ENCODE measurements around the gene TEX19. TPM values are rescaled to one million over a fixed set of nuclear protein-coding genes. Genes with fewer than 3 reads are reported as not detected.

TEX19 gene, protein sequence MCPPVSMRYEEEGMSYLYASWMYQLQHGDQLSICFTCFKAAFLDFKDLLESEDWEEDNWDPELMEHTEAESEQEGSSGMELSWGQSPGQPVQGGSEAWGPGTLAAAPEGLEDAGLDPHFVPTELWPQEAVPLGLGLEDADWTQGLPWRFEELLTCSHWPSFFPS
- total RNA-seq: not detected in 2 replicates

DNA sequence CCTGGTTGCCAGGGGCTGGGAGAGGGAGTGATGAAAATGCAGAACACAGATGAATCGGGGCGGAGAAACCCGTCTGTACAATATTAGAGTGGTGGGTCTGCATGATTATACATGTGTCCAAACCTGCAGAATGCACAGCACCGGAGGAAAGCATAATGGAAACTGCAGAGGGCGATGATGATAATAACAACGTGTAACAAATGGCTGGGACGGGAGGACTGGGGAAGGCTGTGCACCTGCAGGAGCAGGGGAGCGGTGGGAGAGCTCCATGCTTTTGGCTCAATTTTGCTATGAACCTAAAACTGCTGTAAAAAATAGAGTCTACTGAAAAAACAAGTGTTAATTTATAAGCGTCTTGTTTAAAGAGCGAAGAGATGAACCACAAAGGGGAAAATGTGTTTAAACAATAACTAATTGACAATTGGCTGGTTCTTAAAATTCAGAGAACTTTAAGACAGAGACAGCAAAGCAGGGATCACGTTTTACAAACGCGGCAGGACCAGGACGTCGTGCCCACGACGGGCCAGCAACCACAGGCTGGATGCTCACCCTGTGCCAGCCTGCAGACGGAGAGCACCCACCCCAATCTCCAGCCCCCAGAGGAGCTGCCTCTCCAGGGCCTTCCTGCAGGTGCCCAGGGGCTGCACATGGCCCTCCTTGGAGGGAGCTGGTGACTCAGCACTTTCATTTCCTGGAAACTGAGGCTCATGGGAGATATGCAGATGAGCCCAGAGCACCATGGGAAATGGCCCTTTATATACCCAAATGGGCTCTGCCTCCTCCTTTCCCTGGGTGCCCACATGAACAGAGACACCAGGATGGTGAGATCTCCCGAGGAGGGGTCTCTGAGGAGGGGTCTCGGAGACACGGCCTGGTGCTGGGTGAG lies at the start of gene TEX19:
TSS of gene TEX19 (plus strand) at position 783 of the 886 bp plus-strand sequence. CDS start 2,904 bp downstream, outside the sequence.
- DNase-seq (ENCODE audit: low read depth in 2 of 2): no peak

DNA sequence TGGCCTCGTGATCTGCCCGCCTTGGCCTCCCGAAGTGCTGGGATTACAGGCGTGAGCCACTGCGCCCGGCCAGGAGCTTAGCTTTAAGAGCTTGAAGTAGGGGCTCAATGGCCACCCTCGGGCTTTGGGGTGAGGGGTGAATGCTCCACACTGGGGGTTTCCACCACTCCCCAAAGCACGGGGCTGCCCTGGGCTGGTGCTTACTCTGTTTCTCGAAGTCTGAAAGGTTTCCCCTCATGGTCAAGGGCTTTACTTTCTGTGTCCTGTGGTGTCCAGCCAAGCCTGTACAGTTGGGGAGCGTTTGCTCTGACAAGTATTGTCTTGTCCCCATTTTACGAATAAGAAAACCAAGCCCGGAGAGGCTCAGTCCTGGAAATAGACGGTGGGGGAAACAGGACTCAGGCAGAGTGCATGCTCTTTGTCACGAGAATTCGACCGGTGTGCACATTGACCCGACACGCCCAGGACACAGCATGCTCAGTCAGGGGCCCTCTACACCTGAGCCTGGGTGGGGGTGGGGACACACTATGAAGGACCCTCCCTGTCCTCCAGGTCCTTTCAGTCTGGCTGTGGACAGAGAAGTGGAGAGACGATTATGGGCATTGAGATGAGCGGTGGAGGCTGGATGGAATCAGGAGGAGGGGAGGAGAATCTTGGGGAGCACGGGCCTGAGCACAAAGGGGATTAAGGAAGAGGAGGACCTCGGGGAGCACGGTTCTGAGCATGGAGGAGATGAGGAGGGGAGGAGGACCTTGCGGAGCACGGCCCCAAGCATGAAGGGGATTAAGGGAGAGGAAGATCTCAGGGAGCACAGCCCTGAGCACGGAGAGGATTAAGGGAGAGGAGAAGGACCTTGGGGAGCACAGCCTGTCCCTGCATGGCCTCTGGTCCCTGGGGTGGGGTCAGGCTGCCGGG lies 49.1 kb upstream of the TEX19 start:
- no peak for DNase-seq (ENCODE audit: low read depth in 2 of 2)

DNA sequence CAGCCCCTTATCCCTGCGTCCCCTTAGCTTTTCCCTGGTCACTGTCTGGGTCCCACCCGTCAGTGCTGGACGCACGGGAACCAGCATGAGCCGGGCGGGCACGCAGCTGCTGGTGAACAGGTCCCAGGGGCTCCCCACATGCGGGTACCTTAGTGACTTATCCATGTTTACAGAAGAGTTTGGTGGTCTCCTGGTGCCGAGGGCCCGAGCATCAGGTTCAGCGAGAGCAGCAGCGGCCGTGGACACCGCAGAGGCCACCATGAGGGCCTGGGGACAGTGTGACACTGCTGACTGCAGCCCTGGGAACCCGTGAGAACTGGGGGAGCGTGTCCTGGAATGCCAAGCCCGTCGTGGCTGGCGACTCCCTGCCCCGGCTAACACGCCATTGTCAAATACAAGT lies 48.2 kb upstream of the TEX19 start:
- no peak for DNase-seq (ENCODE audit: low read depth in 2 of 2)

DNA sequence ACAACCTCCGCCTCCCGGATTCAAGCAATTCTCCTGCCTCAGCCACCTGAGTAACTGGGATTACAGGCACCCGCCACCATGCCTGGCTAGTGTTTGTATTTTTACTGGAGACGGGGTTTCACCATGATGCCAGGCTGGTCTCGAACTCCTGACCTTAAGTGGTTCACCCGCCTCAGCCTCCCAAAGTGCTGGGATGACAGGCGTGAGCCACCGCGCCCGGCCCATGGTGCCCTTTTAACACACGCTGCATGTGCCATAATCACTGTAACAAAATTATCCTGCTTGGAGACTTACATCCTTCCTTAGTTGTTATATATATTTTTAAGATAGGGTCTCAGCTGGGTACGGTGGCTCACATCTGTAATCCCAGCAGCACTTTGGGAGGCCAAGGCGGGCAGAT lies 47.1 kb upstream of the TEX19 start:
- no peak for DNase-seq (ENCODE audit: low read depth in 2 of 2)

DNA sequence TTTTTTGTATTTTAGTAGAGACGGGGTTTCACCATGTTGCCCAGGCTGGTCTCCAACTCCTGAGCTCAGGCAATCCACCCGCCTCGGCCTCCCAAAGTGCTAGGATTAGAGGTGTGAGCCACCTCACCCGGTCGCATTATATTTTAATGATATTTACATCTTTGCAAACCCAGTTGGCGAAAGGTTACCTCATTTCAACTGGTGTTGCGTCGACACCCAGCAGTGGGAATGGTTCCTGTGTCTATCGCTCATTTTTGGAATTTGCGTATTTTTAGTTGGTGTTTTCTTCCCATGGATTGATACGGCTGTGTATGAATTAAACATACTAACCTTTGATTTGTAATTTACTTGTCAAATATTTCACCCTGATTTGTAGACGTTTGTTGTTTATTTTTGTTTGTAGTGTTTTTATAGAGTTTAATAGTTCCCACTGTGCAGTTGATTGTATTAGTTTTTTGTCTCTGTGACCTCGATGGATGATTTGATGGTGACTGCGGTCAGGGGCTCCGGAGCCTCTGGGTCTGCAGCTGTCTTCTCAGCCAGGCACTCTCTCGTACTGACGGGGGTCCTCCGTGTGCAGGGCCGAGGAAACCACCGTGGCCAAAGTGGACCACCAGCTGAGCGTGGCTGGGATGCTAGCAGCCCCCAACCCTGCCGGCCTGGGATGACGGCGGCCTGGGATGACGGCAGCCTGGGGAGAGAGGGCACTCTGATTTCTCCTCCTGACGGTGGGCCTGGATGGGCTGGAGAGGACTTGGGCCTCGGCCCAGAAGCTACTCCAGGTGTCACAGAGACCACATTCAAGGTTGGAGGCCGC lies 45.6 kb upstream of the TEX19 start:
- no peak for DNase-seq (ENCODE audit: low read depth in 2 of 2)

DNA sequence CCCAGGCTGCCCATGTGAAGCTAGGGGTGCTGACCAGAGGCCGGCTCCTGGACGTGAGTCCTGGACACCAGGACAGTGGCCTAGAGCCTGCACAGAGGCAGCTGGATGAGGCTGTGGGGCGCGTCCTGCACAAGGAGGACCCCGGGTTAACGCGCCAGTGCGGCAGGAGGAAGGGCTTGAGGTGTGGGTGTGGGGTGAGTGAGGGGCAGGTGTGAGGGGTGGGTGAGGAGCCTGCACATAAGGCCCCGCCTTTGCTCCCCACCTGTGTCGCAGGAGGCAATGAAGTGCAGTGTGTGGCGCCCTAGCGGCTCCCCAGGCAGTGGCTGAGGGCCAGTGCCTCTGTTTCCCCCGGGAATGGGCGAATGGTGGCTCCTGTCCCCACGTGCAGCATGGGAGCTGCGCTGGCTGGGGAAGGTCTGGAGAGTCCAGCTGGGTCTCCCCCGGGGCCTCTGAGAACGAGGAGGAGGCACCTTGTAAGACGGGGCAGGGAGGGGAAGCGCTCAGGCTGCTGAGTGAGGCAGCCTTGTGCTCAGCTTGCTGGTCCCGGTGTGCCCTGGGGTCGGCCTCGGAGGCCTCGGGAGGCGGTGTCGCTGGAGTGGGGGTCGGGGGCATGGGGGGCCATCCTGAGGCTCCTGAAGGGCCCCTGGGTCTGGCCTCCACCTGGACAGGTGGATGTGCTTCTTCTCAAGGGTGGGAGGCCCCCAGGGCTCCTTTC lies 44.9 kb upstream of the TEX19 start:
- no peak for DNase-seq (ENCODE audit: low read depth in 2 of 2)

DNA sequence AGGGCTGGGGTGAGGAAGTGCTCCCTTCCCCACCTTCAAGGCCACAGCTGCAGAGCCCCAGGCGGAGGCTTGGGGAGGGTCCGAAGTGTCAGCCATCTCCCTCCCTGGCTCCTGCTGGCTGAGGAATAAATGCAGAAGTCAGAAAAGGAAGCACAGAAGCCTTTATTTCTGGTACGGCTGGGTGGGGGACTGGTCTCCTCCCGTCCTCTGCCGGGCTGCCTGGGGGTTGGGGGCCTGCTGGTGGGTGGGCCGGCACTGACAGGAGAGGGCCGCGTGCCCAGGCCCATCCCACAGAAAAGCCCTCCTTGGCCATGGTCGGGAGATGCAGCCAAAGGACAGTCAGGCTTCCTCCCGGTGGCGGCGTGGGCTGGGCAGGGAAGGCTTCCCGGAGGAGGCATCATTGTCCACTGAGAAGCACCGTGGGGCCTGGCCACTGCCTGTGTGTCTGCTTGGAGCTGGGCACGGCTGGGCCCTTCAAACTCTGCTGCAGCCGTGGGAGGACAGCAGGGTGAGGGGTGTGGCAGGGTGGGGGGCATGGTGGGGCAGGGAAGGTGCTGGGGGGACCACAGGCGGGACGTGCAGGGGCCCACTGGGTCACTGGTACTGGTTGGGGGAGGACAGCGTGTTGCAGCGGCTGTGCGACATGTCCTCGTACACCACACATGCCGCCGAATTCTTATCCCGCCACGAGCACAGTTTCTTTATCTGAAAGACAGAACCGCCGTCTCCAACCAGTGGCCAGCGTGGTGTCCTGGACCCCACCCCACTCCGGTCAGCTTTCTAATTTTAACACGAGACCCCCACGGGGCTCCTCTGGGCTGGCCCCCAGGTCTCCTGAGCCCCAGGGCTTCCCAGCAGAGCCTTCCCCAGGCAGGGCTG lies 44.1 kb upstream of the TEX19 start:
- DNase-seq (ENCODE audit: low read depth in 2 of 2): no peak

DNA sequence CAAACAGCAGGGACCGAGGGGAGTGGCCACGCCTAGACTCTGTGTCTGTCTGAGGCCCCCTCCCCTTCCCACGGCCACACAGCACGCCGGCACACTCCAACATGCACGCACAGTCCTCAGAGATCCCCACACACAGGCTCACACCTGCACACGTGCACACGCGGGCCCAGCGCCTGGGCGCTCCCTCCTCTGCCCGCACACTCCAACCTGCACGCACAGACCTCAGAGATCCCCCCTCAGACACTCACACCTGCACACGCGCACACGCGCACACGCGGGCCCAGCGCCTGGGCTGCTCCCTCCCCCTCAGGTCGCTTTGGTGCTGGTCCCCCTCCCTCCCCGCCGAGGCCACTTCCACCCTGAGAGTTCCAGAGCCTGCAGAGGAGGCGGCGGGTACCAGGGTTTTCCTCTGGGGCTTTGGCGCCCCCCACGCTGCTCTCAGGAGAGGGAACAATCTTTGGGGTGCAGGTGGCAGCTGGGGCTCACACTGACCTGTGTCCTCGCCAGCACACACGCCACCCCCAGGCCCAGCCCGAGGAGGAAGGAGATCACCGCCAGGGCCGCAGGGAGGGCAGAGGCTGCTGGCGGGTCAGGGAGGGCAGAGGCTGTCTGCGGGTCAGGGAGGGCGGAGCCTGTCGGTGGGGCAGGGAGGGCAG lies 43.2 kb upstream of the TEX19 start:
- no peak for DNase-seq (ENCODE audit: low read depth in 2 of 2)

DNA sequence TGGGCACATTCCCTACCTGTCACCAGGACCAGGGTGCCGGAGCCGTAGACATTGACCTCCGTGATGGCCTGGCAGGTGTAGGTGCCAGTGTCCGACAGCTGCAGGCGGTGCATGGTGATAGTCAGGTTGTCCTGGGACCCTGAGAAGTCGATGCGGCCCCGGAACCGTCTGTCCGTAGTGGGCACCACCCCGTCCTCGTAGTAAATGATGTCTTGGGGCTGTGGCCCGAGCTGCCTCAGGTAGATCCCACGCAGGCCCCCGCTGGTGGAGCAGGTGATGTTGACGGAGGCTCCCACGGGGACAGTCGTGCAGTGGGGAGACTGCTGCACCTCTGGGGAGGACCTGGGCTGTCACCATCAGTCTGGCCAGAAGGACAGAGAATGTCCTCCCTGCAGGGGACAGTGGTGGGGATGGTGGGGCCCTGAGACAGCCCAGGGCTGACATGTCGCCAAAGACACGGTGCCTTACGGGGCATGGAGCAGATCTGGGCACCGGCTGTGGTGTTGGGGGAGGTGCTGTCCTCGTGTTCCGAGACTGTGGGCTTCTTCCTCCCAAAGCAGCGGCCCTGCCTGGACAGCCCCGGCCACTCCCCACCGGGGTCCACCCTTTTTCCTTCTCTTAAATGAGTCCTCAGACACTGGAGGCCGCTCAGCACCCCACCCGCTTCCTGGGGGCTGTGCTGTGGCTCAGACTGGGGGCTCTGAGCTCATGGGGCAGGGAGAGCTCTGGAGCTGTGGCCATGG lies 42.2 kb upstream of the TEX19 start:
- no peak for DNase-seq (ENCODE audit: low read depth in 2 of 2)

DNA sequence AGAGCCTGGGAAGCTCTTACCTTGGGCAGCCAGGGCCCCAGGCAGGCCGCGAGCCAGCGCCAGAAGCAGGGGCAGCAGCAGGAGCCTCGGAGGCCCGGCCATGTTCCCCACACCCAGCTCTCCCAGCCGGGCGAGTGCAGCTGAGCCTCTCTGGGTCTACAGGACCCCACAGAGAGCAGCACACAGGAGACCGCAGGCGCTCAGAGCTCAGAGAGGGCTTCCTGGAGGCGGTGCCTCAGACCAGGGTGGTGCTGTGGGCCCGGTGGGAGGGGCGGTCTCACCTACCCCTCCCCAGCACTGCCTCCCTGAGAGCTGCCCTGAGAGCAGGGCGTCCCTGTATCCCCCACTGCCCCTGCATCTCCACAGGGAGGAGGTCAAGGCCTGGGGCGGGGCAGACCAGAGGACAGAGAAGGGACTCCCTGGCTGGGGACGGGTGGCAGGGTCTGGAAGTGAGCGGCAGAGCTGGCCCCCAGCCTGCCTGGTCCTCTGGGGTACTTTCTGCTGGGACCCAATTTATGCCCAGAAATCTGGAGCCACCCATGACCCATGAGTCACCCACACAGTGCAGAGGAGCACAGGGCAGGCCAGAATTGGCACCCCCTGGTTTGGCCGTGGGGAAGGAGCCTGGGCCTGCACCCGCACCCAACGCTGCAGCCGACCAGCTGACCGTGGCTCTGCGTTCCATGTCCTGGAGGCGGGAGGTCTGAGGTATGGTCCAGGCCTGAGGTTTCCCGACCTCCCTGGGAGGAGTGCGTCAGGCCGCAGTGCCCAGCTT lies 41.5 kb upstream of the TEX19 start, which contains the start of gene CD7:
TSS of gene CD7 (minus strand) at position 215 of the 775 bp plus-strand sequence. CDS start at position 102, 113 bp downstream.
- DNase-seq (ENCODE audit: low read depth in 2 of 2): no peak

DNA sequence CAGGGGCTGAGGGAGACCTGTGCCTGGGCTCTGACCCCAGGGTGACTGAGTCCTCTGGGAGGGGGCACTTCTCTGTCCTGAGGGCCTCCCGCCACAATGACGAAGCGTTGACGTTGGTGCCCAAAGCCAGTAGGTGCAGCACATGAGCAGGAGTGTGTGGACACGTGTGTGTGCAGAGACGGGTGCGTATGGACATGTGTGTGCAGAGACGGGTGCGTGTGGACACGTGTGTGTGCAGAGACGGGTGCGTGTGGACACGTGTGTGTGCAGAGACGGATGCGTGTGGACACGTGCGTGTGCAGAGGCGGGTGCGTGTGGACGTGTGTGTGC lies 40.9 kb upstream of the TEX19 start:
- no peak for DNase-seq (ENCODE audit: low read depth in 2 of 2)

DNA sequence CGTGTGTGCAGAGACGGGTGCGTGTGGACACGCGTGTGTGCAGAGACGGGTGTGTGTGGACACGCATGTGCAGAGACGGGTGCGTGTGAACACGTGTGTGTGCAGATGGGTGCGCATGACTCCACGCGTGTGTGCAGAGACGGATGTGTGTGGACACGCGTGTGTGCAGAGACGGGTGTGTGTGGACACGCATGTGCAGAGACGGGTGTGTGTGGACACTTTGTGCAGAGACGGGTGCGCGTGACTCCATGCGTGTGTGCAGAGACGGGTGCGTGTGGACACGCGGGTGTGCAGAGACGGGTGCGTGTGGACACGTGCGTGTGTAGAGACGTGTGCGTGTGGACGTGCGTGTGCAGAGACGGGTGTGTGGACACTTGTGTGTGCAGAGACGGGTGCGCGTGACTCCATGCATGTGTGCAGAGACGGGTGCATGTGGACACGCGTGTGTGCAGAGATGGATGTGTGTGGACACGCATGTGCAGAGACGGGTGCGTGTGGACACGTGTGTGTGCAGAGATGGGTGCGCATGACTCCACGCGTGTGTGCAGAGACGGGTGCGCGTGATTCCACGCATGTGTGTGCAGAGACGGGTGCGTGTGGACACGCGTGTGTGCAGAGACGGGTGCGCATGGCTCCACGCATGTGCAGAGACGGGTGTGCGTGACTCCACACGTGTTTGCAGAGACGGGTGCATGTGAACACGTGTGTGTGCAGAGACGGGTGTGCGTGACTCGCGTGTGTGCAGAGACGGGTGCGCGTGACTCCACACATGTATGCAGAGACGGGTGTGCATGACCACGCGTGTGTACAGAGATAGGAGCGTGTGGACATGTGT lies 40.1 kb upstream of the TEX19 start:
- no peak for DNase-seq (ENCODE audit: low read depth in 2 of 2)

DNA sequence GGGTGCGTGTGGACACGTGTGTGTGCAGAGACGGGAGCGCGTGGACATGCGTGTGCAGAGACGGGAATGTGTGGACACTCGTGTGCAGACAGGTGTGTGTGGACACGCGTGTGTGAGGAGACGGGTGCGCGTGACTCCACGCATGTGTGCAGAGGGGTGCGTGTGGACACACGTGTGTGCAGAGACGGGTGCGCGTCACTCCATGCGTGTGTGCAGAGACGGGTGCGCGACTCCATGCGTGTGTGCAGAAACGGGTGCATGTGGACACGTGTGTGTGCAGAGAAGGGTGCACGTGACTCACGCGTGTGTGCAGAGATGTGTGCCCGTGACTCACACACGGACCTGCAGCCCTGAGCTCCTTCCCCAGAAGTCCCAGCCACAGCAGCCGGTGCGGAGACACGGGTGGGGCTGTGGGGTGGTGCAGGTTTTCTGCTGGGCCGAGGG lies 39.4 kb upstream of the TEX19 start:
- no peak for DNase-seq (ENCODE audit: low read depth in 2 of 2)

DNA sequence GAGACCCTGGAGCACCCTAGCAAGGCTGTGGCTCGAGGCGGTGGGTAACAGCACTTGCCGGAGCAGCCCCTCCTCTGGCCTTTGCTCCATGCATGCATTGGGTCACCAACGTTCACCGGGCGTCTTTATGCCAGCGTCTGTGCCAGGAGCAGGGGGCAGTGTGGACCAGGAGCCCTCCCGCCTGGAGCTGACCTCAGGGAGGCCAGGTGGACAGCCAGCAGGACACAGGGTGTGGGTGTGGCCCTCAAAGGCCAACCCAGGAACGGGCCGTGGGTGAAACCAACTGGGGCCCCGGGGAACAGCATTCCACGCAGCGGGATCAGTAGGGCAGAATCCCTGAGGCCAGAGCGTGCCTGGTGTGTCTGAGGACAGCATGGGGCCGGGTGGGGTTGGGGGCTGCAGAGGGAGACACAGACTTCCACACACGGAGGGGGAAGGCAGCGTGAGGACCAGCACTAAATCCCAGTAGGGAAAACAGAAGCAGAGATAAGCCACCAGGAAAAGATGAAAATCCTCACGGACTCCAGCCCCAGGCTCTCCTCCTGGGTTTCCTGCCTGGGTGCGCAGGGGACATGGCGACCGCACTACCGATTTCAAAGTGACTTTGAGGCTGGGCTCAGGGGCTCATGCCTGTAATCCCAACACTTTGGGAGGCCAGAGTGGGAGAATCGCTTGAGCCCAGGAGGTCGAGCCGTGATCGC lies 38.8 kb upstream of the TEX19 start:
- no peak for DNase-seq (ENCODE audit: low read depth in 2 of 2)

DNA sequence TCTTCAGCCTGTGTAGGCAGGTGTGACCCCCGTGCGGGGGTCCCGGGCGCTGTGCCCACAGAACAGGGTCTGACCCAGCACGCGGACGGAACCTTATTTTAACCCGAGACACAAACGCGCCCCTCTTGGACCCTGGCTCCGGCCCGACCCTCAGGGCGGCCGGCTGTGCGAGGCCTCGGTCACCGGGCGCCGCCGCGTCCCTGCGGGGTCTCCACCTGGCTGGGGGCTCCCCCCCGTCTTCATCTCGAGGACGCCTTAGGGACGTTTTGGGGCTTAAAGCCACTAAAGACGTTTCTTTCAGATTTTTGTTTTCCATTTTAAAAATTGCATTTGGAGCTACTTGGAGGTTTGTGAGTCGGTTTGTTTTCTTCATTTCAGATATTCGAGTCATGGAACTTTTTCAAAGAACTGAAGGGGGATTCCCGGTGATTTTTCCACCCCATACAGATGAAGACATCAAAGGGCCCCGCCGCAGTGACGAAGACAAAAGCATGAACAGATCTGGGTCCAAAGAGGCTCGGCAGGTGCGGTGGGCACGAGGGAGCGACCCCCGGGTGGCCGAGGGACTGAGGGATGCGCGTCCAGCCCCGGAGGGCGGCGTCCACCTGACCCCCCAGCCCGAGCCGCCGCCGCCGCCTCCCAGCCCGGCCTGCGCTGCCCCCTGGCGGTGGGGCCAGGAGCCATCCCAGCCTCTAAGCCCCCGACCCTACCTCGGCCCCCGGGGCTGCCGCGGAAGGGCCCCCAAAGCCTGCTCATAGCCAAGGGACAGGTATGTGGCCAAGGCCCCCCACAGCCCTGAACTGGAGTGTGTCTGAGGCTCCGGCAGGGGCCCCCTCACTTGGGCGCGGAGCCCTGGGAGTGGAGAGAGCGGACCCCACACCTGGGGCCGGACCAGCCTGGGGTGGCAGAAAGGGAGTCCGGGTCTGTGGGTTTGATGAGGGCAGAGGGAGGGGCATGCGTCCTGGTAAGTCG lies 37.8 kb upstream of the TEX19 start:
- DNase-seq (ENCODE audit: low read depth in 2 of 2): peak in 1 of 2 donors; percentile 54
